ENCODE results near the gene NSDHL.
"Not testable (repeated sequence)": the region's sequence is repeated elsewhere in the genome, so short reads cannot be mapped to it uniquely, and the experiment has no call there.

The NSDHL gene

DNA sequence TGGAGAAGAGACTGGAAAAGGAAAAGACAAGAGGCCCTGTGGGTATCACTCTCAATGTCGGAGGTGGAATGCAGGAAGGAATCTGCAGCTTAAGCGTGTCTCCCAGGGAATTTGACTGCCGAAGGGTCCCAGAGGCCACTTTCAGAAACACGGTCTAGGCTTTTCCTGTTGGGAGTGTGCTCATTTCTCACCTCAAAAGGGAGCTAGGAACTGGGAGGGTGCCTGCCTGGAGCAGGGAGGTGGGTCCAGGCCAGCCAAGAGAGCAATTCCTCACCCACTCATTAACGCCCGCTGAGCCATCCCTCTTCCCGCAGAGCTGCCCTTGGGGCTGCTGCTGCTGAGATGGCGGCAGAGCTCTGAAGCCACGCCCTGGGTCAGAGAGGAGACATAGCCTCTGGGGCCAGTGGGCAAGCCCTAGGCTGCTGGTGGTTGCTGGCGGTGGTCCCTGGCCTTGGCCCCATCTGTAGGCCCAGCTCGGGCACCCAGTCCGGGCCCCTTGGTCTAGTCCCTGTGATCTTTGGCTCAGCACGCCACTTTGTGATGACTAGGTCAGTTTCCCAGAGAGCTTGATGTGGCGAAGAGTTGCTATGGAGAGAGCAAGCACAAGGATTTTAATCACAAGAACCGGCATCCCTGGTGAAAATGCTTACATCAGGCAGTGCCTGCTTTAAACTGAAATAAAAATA is 71.1 kb downstream of the NSDHL start:
- no peak overlapping the region; the same call in 1 of the 2 replicates for H3K27ac ChIP-seq (ENCODE audit: low read depth, low read length)
- H3K4me1 ChIP-seq (ENCODE audit: control insufficient read depth, insufficient read depth, low read length), result peaks cover 47% of the 10 kb centered on the region
- no peaks in the 10 kb centered on the region for H3K36me3 ChIP-seq (ENCODE audit: control insufficient read depth, insufficient read depth, low read length)
- peaks cover 8% of the 10 kb centered on the region; the same call in 1 of the 2 replicates for H3K9me3 ChIP-seq (ENCODE audit: control insufficient read depth, insufficient read depth, low read depth, low read length)
- peaks cover 9% of the 10 kb centered on the region; the same call in 1 of the 2 replicates for H3K27me3 ChIP-seq (ENCODE audit: control insufficient read depth, insufficient read depth, low read length)
- H3K4me3 ChIP-seq (ENCODE audit: low read depth, low read length), result no peak overlapping the region; the same call in 1 of the 2 replicates
- H3K9ac ChIP-seq (ENCODE audit: low read length), result no peak overlapping the region

DNA sequence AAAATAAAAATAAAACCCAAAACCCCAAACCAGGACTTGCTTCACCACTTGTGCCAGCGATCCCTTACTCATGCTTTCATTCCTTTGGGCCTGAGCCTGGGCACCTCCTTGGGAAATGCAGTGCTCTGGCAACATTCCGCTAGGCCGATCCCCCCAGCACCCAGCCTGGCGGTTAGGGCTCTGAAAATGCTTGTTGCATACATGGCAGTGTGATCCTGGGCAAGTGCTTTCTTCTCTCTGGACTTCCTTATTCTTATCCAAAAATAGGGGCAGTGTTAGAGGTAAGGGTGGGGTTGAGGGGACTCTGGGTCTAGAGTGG is 71.6 kb downstream of the NSDHL start:
- peaks cover 10% of the 10 kb centered on the region; the same call in 1 of the 2 replicates for H3K9me3 ChIP-seq (ENCODE audit: control insufficient read depth, insufficient read depth, low read depth, low read length)
- H3K36me3 ChIP-seq (ENCODE audit: control insufficient read depth, insufficient read depth, low read length), result no peaks in the 10 kb centered on the region
- no peak overlapping the region for H3K9ac ChIP-seq (ENCODE audit: low read length)
- H3K4me3 ChIP-seq (ENCODE audit: low read depth, low read length), result no peak overlapping the region
- H3K4me1 ChIP-seq (ENCODE audit: control insufficient read depth, insufficient read depth, low read length), result peaks cover 46% of the 10 kb centered on the region; the same call in 1 of the 2 replicates
- H3K27me3 ChIP-seq (ENCODE audit: control insufficient read depth, insufficient read depth, low read length), result peaks cover 6% of the 10 kb centered on the region; the same call in 1 of the 2 replicates
- no peak overlapping the region for H3K27ac ChIP-seq (ENCODE audit: low read depth, low read length)

DNA sequence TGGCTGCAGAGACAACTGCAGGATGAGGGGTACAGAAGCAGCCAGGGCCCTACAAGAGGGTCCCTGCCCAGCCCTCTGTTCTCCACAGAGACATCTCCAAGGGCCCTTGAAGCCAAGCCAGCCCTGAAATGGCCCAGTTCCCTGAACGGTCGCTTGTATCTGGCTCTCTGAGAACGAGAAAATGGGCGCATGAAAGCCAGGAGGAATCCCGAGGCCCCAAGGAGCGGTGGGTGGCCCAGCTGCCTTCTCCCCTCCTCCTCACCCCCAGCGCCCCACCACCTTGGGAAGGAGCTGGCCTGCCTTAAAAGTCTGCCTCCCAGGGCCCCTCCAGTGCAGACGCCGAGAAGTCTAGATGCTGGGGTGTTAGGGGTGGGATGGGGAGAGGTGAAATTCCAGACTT is 72.7 kb downstream of the NSDHL start:
- H3K4me1 ChIP-seq (ENCODE audit: control insufficient read depth, insufficient read depth, low read length), result peaks cover 49% of the 10 kb centered on the region; the same call in 1 of the 2 replicates
- H3K27ac ChIP-seq (ENCODE audit: low read depth, low read length), result no peak overlapping the region
- H3K27me3 ChIP-seq (ENCODE audit: control insufficient read depth, insufficient read depth, low read length), result peaks cover 6% of the 10 kb centered on the region; the same call in 1 of the 2 replicates
- H3K4me3 ChIP-seq (ENCODE audit: low read depth, low read length), result no peak overlapping the region
- no peaks in the 10 kb centered on the region for H3K36me3 ChIP-seq (ENCODE audit: control insufficient read depth, insufficient read depth, low read length)
- peaks cover 18% of the 10 kb centered on the region; the same call in 1 of the 2 replicates for H3K9me3 ChIP-seq (ENCODE audit: control insufficient read depth, insufficient read depth, low read depth, low read length)
- no peak overlapping the region for H3K9ac ChIP-seq (ENCODE audit: low read length)

DNA sequence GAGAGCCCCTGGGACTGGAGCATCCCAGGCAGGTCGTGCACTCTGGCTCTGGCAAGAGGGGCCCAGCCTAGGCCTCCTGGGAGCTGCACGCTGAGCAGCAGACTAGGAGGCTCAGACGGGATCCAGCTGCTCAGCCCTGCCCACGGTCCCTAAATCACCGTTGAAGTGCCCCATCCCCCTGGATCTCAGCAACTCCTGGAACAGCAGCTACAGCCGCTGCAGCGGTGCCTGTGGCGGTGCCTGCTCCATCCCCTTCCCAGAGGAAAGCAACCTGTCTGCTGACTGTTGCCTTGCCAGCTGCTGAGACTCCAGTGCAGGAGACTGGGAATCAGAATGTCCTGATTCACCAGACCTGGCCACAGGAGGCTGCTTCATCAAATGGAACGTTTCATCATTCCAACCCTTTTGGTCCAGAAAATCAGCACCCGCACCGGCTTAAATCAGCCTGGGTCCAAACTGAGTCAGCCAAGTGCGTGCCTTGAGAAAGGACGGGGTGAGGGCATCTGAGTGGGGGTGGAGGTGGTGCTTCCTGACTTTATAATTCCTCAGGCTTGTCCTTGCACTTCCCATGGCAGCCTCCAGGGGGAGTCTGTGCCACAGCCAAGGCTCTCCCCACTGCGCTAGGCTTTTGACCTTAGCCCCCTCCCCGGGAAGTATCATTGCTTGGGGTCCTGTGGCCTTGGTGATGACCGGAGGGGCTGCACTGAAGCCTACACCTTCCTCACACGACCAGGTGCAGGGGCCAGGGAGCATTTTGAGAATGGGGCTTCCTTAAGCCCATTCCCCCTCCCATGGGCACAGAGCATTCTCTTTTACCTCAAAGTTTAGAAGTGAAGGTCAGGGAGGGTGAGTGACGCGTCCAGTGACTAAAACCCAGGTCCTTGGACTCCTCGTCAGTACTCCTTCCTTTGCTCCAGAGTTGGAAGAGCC is 73.6 kb downstream of the NSDHL start:
- Histone ChIP-seq H3K9me3 (ENCODE audit: control insufficient read depth, insufficient read depth, low read depth, low read length) (peaks cover 20% of the 10 kb centered on the region; the same call in 1 of the 2 replicates), H3K36me3 (ENCODE audit: control insufficient read depth, insufficient read depth, low read length) (no peaks in the 10 kb centered on the region), H3K27ac (ENCODE audit: low read depth, low read length) (no peak overlapping the region), H3K4me3 (ENCODE audit: low read depth, low read length) (peak overlapping the region; percentile 41; the same call in 1 of the 2 replicates), H3K9ac (ENCODE audit: low read length) (no peak overlapping the region), H3K4me1 (ENCODE audit: control insufficient read depth, insufficient read depth, low read length) (peaks cover 43% of the 10 kb centered on the region; the same call in 1 of the 2 replicates), H3K27me3 (ENCODE audit: control insufficient read depth, insufficient read depth, low read length) (peaks cover 6% of the 10 kb centered on the region; the same call in 1 of the 2 replicates)

DNA sequence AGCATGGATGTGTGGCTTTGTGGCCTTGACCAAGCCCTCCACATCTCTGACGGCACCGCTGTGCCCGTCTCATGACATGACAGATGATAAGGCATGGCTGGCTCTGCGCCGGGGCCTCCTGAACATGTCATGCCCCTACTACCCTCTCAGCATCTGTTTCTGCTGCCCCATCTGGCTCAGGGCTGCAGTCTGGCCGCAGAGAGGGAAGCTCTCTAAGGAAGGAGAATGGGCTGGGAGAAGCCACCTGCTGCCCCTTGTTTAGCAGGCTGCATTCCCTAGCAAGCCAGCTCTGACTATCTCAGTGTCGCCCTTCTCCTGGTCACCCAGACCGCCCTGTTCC is 74.2 kb downstream of the NSDHL start:
- H3K4me1 ChIP-seq (ENCODE audit: control insufficient read depth, insufficient read depth, low read length), result peaks cover 43% of the 10 kb centered on the region; the same call in 1 of the 2 replicates
- no peak overlapping the region for H3K9ac ChIP-seq (ENCODE audit: low read length)
- H3K27ac ChIP-seq (ENCODE audit: low read depth, low read length), result no peak overlapping the region
- H3K4me3 ChIP-seq (ENCODE audit: low read depth, low read length), result no peak overlapping the region
- peaks cover 6% of the 10 kb centered on the region; the same call in 1 of the 2 replicates for H3K27me3 ChIP-seq (ENCODE audit: control insufficient read depth, insufficient read depth, low read length)
- no peaks in the 10 kb centered on the region for H3K36me3 ChIP-seq (ENCODE audit: control insufficient read depth, insufficient read depth, low read length)
- peaks cover 20% of the 10 kb centered on the region; the same call in 1 of the 2 replicates for H3K9me3 ChIP-seq (ENCODE audit: control insufficient read depth, insufficient read depth, low read depth, low read length)

DNA sequence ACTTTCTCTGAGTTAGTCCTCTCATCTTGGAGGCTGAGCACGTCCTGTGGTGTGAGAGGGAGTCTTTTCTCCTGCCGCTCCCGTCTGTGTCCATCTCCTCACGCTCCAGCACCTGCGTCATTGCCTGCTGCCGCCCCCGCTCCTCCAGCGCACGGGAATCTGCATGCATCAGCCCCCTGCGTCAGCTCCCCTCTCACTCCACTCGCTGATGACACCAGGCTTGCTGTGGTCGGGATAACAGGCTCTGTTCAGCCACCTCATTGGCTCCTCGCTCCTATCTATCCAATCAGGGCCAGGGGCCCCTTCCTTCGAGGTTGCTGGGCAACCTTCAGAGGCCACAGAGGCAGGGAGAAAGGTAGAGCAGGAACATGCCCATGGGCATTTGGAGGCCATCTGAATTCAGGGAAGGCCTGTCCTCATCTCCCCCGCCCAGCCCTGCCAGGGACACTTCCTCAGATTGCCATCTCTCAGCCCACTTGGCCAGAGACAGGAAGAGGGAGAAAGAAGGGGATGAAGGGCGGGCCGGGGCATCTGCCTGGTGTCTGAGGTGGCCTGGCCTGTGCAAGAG is 76.3 kb downstream of the NSDHL start:
- Histone ChIP-seq H3K36me3 (ENCODE audit: control insufficient read depth, insufficient read depth, low read length) (no peaks in the 10 kb centered on the region), H3K9me3 (ENCODE audit: control insufficient read depth, insufficient read depth, low read depth, low read length) (peaks cover 13% of the 10 kb centered on the region; the same call in 1 of the 2 replicates), H3K27ac (ENCODE audit: low read depth, low read length) (no peak overlapping the region), H3K4me1 (ENCODE audit: control insufficient read depth, insufficient read depth, low read length) (peaks cover 35% of the 10 kb centered on the region; the same call in 1 of the 2 replicates), H3K9ac (ENCODE audit: low read length) (no peak overlapping the region), H3K4me3 (ENCODE audit: low read depth, low read length) (peak overlapping the region; percentile 39), H3K27me3 (ENCODE audit: control insufficient read depth, insufficient read depth, low read length) (peaks cover 6% of the 10 kb centered on the region; the same call in 1 of the 2 replicates)

DNA sequence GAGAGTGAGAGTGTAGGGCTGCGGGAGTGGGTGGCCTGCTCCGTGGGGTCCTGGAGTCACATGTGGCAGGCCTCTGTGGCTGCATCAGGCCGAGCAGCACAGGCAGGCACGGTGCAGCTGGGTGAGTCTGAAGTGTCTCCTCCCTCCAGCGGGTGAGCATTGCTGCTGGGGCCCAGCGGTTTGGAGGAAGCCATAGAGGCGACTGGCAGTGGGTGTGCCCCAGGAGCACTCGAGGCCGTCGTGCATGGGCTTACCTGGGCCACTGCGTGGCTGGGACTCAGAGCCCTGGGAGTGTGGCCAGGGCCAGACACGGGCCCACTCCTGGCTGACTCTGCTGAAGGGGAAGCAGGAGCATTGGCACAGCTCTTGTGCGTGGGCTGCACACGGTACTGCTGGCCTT is 77.6 kb downstream of the NSDHL start:
- Histone ChIP-seq H3K9me3 (ENCODE audit: control insufficient read depth, insufficient read depth, low read depth, low read length) (peaks cover 19% of the 10 kb centered on the region; the same call in 1 of the 2 replicates), H3K27me3 (ENCODE audit: control insufficient read depth, insufficient read depth, low read length) (peaks cover 6% of the 10 kb centered on the region; the same call in 1 of the 2 replicates), H3K4me1 (ENCODE audit: control insufficient read depth, insufficient read depth, low read length) (peaks cover 27% of the 10 kb centered on the region; the same call in 1 of the 2 replicates), H3K9ac (ENCODE audit: low read length) (no peak overlapping the region), H3K36me3 (ENCODE audit: control insufficient read depth, insufficient read depth, low read length) (no peaks in the 10 kb centered on the region), H3K4me3 (ENCODE audit: low read depth, low read length) (no peak overlapping the region), H3K27ac (ENCODE audit: low read depth, low read length) (no peak overlapping the region)

DNA sequence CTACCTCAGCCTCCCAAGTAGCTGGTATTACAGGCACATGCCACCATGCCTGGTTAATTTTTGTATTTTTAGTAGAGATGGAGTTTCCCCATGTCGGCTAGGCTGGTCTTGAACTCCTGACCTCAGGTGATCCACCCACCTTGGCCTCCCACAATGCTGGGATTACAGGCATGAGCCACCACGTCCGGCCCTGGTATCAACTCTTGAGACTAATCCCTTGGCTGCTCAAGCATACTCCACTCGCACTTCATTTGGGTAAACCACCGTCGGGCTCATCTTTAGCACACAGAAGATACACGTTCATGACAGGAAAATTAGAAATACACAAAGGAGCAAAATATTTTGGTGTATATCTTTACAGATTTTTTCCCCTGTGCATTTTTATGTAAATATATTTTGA is 79.2 kb downstream of the NSDHL start:
- H3K4me1 ChIP-seq (ENCODE audit: control insufficient read depth, insufficient read depth, low read length), result peaks cover 23% of the 10 kb centered on the region; the same call in 1 of the 2 replicates
- H3K27ac ChIP-seq (ENCODE audit: low read depth, low read length); H3K4me3 ChIP-seq (ENCODE audit: low read depth, low read length); H3K27me3 ChIP-seq (ENCODE audit: control insufficient read depth, insufficient read depth, low read length); H3K9ac ChIP-seq (ENCODE audit: low read length); H3K36me3 ChIP-seq (ENCODE audit: control insufficient read depth, insufficient read depth, low read length): not testable (repeated sequence)
- peaks cover 24% of the 10 kb centered on the region; the same call in 1 of the 2 replicates for H3K9me3 ChIP-seq (ENCODE audit: control insufficient read depth, insufficient read depth, low read depth, low read length)

DNA sequence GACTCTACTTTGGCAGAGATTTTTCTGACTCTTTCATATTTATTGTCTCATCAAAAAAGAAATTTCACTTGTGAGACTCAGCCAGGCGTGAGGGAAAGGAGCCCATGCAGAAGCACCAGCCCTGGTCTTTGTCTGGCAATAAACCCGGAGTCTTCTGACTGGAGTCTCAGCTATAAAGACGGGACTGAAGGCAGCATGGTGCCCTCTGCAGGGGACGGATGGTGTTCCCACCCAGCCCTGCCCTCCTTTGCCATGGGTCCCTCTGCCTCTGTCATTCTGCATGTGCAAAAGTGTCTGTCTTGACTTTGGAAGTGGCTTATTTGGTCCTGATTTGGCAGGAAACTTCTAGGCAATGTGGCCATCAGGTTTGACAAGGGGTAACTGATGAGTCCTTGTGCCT is 81.2 kb downstream of the NSDHL start:
- Histone ChIP-seq H3K4me1 (ENCODE audit: control insufficient read depth, insufficient read depth, low read length) (peaks cover 31% of the 10 kb centered on the region; the same call in 1 of the 2 replicates), H3K27me3 (ENCODE audit: control insufficient read depth, insufficient read depth, low read length) (no peaks in the 10 kb centered on the region), H3K9ac (ENCODE audit: low read length) (no peak overlapping the region), H3K4me3 (ENCODE audit: low read depth, low read length) (no peak overlapping the region), H3K9me3 (ENCODE audit: control insufficient read depth, insufficient read depth, low read depth, low read length) (peaks cover 24% of the 10 kb centered on the region; the same call in 1 of the 2 replicates), H3K36me3 (ENCODE audit: control insufficient read depth, insufficient read depth, low read length) (no peaks in the 10 kb centered on the region), H3K27ac (ENCODE audit: low read depth, low read length) (no peak overlapping the region)

DNA sequence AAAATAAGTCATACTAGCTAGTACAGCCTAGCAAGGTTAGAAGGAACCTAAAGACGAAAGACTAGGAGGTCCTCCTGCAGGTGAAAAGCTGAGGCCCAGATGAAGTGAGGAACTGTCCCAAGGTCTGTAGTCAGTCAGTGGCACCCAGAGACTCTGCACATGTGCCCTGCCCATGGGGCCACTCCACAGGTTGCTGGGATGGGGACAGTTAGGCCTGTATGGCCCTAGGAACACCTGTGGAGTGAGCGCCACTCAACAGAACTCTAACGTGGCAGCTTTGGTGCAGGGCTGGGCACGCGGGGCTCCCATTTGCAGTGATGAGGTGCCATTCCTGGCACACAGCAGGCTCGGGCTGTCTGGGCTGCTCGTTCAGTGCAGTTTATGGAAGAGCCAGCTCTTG is 81.8 kb downstream of the NSDHL start:
- peaks cover 27% of the 10 kb centered on the region; the same call in 1 of the 2 replicates for H3K4me1 ChIP-seq (ENCODE audit: control insufficient read depth, insufficient read depth, low read length)
- H3K9ac ChIP-seq (ENCODE audit: low read length), result no peak overlapping the region
- no peaks in the 10 kb centered on the region for H3K36me3 ChIP-seq (ENCODE audit: control insufficient read depth, insufficient read depth, low read length)
- H3K27ac ChIP-seq (ENCODE audit: low read depth, low read length), result no peak overlapping the region
- H3K4me3 ChIP-seq (ENCODE audit: low read depth, low read length), result no peak overlapping the region
- H3K9me3 ChIP-seq (ENCODE audit: control insufficient read depth, insufficient read depth, low read depth, low read length), result peaks cover 20% of the 10 kb centered on the region; the same call in 1 of the 2 replicates
- H3K27me3 ChIP-seq (ENCODE audit: control insufficient read depth, insufficient read depth, low read length), result no peaks in the 10 kb centered on the region
